SK-N-MC (cell line): Measurements from ENCODE around the gene RPS23.

Source experiments
- DNase-seq: peaks from one replicate; pipeline ENCODE4 v3.0.0-alpha.2; 2011; ENCODE audit warnings: low read depth, low spot score
- H3K27ac ChIP-seq: fragments of 200-600 bp; sonication (generic); 2 replicates; pipeline ENCODE4 v1.5.1; 2016; ENCODE audit warnings: mixed run types
- H3K36me3 ChIP-seq: fragments of 200-600 bp; sonication (generic); 2 replicates; pipeline ENCODE4 v1.6.1; 2017; ENCODE audit warnings: antibody characterized with exemption, low read length, mixed read lengths; ENCODE audit not compliant: insufficient read depth
- H3K4me3 ChIP-seq: fragments of 200-600 bp; sonication (generic); 2 replicates; pipeline ENCODE4 v1.5.1; 2016
- H3K9ac ChIP-seq: fragments of 200-600 bp; sonication (generic); 2 replicates; pipeline ENCODE4 v1.8.0; 2017; ENCODE audit warnings: mixed run types, mixed read lengths; ENCODE audit not compliant: insufficient read length
- H3K9me3 ChIP-seq: fragments of 200-600 bp; sonication (generic); 2 replicates; pipeline ENCODE4 v1.6.1; 2017; ENCODE audit warnings: low read depth, mild to moderate bottlenecking, antibody characterized with exemption, low read length, moderate library complexity, mixed read lengths
- EZH2 ChIP-seq: fragments of 200-600 bp; sonication (generic); IDR thresholded peaks from one replicate; pipeline ENCODE4 v1.6.1; 2017; ENCODE audit warnings: antibody characterized with exemption
- FOXP2 ChIP-seq: optimal IDR thresholded peaks from 2 replicates; pipeline ENCODE3; 2011; ENCODE audit warnings: mild to moderate bottlenecking, moderate library complexity; ENCODE audit not compliant: insufficient read depth; ENCODE audit errors: extremely low read length, control extremely low read depth
- POLR2AphosphoS5 ChIP-seq: IDR thresholded peaks from 2 replicates; pipeline ENCODE4 v1.6.1; 2012; ENCODE audit warnings: mild to moderate bottlenecking, low read depth, low read length, borderline replicate concordance

RPS23 gene

DNA sequence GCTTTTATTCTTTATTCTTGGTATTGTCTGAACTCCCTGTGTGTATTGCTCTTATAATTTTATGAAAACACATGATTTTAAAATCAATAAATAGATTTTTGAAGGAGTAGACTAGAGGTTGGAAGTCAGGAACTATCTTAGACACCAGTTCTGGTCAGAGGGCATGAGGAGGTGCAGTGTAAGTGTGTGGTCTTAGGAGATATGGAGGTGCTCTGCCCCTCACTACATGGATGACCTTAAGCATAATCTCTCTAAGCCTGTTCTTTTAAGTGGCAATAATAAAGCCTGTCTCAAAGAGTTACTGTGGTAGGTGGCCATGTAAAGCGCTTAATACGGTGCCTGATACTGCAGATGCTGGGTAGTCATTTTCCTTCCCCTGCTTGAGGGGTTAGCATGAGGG lies 34.0 kb downstream of the RPS23 start:
- Histone ChIP-seq H3K4me3 (no peak overlapping the region), H3K9me3 (peaks cover 2% of the 10 kb centered on the region; the same call in 1 of the 2 replicates), H3K36me3 (no peaks in the 10 kb centered on the region), H3K9ac (no peak overlapping the region), H3K27ac (no peak overlapping the region)
- TF ChIP-seq FOXP2: no peak
- no peak for TF ChIP-seq EZH2
- no peak for TF ChIP-seq POLR2AphosphoS5
- no peak for DNase-seq

DNA sequence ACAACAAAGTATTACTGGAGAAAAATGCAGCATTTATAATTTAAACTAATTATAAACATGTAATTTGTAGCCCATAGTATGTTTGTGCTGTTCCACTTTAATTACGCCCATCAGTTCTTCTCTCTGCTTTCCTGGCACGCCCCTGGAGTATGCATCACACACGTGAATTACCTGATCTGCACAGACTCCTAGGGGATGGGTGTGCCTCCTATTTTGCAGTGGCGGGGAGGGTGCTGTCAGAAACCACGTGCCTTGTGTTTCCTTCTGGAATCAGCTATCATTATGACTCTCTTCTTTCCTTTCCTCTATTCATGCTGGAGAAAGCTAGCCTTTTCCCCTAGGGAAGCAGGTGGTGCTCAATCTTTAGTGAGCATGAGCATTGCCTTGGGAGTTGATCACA lies 43.3 kb downstream of the RPS23 start:
- Histone ChIP-seq H3K9ac (no peak overlapping the region), H3K27ac (no peak overlapping the region), H3K4me3 (no peak overlapping the region), H3K9me3 (no peaks in the 10 kb centered on the region), H3K36me3 (no peaks in the 10 kb centered on the region)
- TF ChIP-seq EZH2: no peak
- no peak for TF ChIP-seq FOXP2
- no peak for TF ChIP-seq POLR2AphosphoS5
- no peak for DNase-seq

DNA sequence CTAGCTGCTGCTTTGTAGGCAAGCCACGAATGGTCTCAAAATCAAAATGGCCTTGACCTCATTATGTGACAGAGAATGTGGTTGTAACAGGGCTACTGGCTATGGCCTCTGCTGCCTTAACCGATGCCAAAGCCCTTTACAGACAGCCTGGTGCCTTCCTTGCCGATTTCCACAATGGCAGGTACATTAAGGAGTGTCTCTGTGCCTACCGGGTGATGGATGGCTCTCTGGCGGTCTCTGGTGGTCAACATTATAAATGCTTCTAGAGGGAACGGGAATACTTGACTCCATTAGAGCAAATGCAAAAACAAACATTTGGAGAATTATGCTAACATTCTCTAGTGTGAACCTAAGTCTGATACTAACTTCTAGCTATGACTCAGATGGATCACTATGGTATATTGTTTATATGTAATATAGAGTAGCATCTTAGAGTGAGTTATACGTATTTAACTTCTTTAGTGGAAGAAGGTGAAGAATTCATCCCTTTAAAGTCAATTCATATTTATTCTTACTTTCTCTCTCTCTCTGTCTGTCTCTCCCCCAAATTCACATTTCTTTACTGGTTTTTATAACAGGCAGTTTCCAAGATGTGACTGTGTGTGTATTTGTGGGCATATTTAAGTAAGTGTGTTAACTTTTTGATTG lies 52.5 kb downstream of the RPS23 start:
- H3K36me3 ChIP-seq: no peaks in the 10 kb centered on the region
- no peaks in the 10 kb centered on the region for H3K9me3 ChIP-seq
- H3K4me3 ChIP-seq: no peak overlapping the region
- peak; percentile 61 for DNase-seq
- H3K9ac ChIP-seq: no peak overlapping the region
- TF ChIP-seq EZH2: no peak
- TF ChIP-seq POLR2AphosphoS5: no peak
- no peak for TF ChIP-seq FOXP2
- H3K27ac ChIP-seq: no peak overlapping the region
